ENCODE measurements around the gene ABCF3.

The ABCF3 gene

GRCh38 chr3:184167786-184168185, 18.2 kb upstream of the ABCF3 start:
- no peak for DNase-seq (ENCODE audit: low read depth)

DNA sequence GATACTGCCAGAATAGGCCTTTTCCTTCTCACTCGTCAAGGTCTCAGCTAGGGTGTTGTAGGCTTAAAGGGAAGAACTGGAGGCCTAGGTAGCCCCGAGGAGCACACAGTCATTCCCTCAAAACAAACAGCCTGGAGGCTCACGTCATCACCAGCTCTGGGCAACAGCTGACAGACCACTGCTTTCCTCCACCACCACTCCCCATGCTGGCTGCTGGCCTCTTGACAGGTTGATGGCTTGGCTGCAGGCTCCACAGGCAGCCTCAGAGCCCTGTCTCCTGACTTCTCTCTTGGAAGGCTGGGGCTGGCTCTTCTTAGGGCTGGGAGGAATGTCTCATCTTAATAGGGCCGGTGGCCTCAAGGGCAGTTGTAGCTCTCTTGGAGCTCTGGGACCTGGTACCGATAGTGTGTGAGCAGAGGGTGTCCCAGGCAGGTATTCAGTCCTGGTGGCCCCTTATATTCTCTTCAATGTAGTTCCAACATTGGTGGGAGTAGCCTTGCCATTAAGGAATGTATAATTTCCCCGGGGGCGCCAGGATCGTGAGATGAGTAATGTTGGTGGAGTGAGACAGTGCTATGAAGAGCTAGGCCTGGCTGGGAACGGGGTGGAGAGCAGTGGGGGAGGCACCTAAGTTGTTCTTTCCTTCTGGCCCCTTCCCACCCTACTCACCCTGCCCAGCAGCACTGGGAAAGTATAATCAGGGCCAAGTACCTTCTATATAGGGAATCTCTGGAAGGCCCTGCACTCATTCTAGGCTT, 17.5 kb upstream of the ABCF3 start:
- no peak for DNase-seq (ENCODE audit: low read depth)

DNA sequence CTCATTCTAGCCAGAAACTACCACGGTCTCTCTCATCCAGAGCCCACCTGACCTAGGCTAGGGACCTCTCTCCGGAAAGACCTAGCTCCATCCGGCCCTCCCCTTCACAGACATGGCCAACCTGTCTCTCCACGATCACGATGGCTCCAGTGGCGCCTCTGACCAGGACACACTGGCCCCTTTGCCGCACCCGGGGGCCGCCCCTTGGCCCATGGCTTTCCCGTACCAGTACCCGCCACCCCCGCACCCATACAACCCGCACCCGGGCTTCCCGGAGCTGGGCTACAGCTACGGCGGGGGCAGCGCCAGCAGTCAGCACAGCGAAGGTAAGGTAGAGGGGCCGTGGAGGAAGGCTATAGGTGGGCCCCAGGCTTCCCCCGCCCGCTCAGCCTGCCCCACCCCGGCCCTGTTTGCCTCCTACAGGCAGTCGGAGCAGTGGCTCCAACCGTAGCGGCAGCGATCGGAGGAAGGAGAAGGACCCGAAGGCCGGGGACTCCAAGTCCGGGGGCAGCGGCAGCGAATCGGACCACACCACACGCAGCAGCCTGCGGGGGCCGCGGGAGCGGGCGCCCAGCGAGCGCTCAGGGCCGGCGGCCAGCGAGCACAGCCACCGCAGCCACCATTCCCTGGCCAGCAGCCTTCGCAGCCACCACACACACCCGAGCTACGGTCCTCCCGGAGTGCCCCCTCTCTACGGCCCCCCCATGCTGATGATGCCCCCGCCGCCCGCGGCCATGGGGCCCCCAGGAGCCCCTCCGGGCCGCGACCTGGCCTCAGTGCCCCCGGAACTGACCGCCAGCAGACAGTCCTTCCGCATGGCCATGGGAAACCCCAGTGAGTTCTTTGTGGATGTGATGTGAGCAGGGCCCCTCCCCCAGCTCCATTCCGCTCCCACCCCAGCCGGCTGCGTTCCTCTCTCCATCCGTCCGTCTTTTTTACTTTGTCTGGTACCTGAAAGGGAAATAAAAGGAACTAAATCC, 15.8 kb upstream of the ABCF3 start:
- DNase-seq (ENCODE audit: low read depth) = no peak

DNA sequence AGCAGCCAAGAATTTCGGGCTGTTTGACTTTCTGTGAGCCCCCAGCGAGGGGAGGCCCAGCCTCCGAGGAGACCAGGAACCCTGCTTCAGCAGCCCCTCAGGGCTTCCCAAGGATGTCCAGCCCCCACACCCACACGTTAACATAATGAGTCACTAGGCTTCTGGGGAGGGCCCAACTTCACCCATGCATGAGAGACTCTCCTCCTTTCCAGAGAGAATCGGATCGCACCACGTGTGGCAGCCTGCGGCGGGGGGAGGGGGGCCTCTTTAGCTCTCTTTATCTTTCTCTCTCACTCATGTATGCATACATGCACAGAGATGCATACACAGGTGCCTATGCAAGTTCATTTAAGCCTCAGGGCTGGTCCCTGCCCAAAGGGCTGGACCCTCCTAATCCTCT, 14.4 kb upstream of the ABCF3 start:
- DNase-seq (ENCODE audit: low read depth) = no peak

GRCh38 chr3:184172681-184173373, 13.2 kb upstream of the ABCF3 start:
- no peak for DNase-seq (ENCODE audit: low read depth)

GRCh38 chr3:184173374-184173722, 12.7 kb upstream of the ABCF3 start:
- DNase-seq (ENCODE audit: low read depth) = no peak

GRCh38 chr3:184174284-184174645, 11.7 kb upstream of the ABCF3 start:
- no peak for DNase-seq (ENCODE audit: low read depth)

GRCh38 chr3:184174646-184175492, 11.1 kb upstream of the ABCF3 start, which contains the start of gene AP2M1:
Gene AP2M1, plus strand, starts transcription at chr3:184174855. Its CDS starts 2,139 bp downstream, at chr3:184176994.
- peak; percentile 97 for DNase-seq (ENCODE audit: low read depth)

- no peak for DNase-seq (ENCODE audit: low read depth)
These were observed 10.5 kb upstream of the ABCF3 start for GRCh38 chr3:184175506-184175905.

GRCh38 chr3:184175981-184176376, 10.0 kb upstream of the ABCF3 start:
- DNase-seq (ENCODE audit: low read depth) = no peak

DNA sequence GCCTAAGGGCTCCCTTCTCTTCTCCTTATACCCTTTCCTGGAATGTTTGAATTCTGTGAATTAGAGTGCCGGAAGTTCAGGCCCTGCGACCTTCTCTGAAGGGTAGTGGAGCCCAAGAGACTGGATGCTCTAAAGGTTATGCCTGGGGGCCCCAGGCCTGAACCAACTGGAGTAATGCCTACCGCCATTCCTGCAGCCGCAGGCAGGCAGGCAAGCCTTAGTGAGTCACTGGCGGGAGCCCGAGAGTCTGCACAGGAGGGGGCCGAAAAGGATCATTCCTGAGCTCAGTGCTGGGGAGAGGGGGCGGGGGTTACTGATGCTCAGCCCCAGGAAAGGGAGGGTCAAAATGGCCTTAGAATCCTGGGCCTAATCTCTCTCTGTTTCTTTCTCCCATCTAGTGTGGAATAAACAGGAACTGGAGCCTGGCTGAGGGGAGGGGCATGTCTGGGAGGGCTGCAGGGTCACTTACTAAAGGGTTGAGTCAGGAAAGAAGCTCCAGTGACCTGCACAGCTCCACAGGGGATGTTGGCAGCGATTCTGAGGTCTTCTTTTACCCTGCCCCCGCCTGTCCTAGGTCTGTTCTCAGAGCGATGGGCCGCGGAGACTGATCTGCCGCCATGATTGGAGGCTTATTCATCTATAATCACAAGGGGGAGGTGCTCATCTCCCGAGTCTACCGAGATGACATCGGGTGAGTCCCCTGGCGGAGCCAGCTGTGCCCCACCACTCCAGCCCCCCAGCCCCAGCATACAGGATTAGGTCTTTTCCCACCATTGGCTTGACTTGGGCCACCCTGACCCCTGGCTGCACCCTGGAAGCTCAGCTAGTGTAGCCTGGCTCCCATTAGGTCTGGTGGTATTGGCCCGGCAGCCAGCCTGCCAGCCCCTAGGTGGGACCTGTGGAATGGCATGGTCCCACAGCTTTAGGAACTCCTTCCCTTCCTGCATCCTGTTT, 9.3 kb upstream of the ABCF3 start:
- DNase-seq (ENCODE audit: low read depth) = no peak

DNA sequence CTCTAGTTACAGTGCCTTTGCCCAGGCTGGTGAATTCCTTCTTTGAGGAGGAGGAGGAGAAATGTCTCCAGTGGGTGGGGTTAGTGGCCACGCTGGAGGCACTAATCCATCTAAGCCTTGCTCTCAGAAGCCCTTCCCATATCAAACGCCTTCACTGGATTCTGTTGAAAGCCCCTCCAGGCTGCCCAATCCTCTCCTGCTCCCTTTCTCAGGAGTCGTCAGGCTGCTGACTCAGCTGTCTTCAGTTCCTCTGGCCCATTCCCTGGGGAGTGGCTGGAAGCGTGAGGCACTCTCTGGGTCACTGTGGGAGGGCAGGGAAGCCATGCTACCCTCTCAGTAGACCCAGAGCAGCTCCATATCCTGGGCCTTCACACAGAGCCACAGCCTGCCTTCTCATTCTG, 8.7 kb upstream of the ABCF3 start:
- no peak for DNase-seq (ENCODE audit: low read depth)

DNA sequence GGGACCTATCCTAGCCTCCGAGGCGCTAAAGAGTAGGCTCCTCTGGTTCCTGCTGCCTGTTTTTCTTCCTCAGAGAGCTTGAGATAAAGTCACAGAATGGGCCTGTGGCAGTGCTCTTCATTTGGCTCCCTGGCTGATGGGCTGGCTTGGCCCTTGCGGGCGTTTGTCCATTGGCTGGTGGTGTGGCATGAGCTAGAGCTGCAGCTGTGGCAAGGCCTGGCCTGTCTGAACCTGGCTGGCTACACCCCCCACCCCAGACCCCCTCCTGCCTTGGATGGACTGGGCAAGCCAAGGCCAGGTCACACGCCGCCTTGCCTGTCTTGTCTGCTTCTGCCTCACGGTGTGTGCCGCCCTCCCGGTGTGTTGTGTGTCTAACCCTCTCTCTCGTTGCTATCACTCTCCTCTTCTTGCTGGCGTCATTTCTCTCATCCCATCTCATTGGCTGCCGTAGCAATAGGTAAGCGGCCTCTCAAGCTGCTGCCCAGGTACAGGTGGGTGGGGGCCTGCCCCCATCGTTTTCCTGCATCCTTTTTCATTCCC, 8.2 kb upstream of the ABCF3 start:
- DNase-seq (ENCODE audit: low read depth) = no peak

- no peak for DNase-seq (ENCODE audit: low read depth)
These were observed 7.4 kb upstream of the ABCF3 start for GRCh38 chr3:184178521-184179138.

GRCh38 chr3:184180165-184180564, 5.8 kb upstream of the ABCF3 start:
- no peak for DNase-seq (ENCODE audit: low read depth)

- DNase-seq (ENCODE audit: low read depth) = no peak
These were observed 4.4 kb upstream of the ABCF3 start for GRCh38 chr3:184181596-184181995.

- DNase-seq (ENCODE audit: low read depth) = no peak
These were observed 2.3 kb upstream of the ABCF3 start for GRCh38 chr3:184183679-184184078.

DNA sequence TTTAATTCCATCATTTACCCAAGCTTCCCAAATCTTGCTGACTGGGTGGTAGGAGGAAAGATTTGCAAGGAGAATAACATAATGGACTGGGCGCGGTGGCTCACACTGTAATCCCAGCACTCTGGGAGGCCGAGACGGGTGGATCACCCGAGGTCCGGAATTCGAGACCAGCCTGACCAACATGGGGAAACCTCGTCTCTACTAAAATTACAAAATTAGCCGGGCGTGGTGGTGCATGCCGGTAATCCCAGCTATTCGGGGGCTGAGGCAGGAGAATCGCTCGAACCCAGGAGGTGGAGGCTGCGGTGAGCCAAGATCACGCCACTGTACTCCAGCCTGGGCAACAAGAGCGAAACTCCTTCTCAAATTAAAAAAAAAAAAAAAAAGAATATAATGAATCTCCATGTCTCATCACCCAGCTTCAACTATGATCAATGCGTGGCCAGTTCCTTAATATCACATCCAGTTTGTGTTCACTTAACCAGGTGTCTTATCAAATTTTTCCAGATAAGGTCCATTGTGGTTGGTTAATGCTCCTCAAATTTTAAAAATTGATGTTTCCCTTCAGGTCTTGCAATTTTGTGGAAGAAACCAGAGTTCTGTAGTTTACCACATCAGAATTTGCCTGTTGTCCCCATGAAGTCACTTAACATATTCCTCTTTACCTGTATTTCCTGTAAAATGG, 1.3 kb upstream of the ABCF3 start:
- DNase-seq (ENCODE audit: low read depth) = no peak

Measured in activated T-cell treated with anti-CD3 and anti-CD28 coated beads for 24 hours (primary cell).